D721Med (cell line): ENCODE results near the gene ZNF528.

Source experiments
- DNase-seq: peaks from one replicate; pipeline ENCODE4 v3.0.0; 2011; ENCODE audit warnings: low spot score; ENCODE audit not compliant: insufficient read length
- FAIRE-seq: peaks from 2 replicates; lab custom pipeline; 2011; peaks lifted over from hg19 to GRCh38; lab: Jason Lieb, UNC
- TF ChIP-seq, protein P1 (sequence below): IDR thresholded peaks from 2 replicates; pipeline ENCODE4 v1.5.1; 2012; ENCODE audit warnings: mild to moderate bottlenecking, control low read depth; ENCODE audit not compliant: insufficient read depth; ENCODE audit errors: missing control alignments

The ZNF528 gene

DNA sequence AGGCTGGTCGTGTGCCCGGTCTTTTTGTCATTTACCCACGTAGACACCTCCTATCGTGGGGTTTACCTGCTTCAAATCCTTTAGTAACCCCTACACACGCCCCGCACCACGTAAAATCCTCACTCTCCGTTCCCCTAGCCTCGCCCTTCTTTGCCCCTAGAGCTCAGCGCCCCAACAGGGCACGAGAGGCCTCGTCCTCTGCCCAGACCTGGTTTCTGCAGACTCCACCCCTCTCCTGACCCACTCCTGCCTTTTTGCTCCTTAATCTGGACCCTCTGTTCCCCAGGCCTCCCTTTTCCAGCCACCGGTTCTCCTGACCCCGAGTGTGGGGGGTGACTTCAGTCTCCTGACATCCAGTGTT lies 412 bp downstream of the ZNF528 start:
- DNase-seq (no peak), FAIRE-seq (no peak)
- TF ChIP-seq, protein P1, sequence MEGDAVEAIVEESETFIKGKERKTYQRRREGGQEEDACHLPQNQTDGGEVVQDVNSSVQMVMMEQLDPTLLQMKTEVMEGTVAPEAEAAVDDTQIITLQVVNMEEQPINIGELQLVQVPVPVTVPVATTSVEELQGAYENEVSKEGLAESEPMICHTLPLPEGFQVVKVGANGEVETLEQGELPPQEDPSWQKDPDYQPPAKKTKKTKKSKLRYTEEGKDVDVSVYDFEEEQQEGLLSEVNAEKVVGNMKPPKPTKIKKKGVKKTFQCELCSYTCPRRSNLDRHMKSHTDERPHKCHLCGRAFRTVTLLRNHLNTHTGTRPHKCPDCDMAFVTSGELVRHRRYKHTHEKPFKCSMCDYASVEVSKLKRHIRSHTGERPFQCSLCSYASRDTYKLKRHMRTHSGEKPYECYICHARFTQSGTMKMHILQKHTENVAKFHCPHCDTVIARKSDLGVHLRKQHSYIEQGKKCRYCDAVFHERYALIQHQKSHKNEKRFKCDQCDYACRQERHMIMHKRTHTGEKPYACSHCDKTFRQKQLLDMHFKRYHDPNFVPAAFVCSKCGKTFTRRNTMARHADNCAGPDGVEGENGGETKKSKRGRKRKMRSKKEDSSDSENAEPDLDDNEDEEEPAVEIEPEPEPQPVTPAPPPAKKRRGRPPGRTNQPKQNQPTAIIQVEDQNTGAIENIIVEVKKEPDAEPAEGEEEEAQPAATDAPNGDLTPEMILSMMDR: no peak

DNA sequence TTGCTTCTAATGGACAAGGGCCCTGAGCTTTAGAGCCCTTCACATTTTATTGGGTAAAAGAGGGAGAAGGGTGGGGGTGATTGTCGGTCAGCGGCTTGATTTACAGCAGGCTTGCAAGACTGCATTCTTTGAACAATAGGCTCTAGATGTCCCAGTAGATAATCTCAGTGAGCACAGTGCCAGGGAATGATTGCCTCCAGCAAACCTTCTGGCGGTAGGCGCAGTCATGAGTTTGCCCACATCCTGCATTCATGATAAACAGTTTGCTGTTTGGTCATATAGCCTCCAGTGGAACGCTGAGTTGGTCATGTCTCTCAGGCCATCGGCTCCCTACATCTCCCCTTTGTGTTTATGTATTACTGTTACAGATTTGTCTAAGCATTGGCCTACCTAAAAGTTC lies 12.6 kb downstream of the ZNF528 start:
- no peak for DNase-seq
- FAIRE-seq: no peak
- TF ChIP-seq, protein P1: no peak

- TF ChIP-seq, protein P1: no peak
- DNase-seq (no peak), FAIRE-seq (peak; percentile 73)
These were observed 18.1 kb downstream of the ZNF528 start for GRCh38 chr19:52415711-52416110.

GRCh38 chr19:52428937-52429336 lies 31.3 kb downstream of the ZNF528 start, which contains the start of gene ZNF534:
Gene ZNF534 (plus strand): TSS chr19:52429148. CDS start chr19:52431475, 2,327 bp downstream.
- TF ChIP-seq, protein P1: no peak
- no peak for DNase-seq
- no peak for FAIRE-seq

DNA sequence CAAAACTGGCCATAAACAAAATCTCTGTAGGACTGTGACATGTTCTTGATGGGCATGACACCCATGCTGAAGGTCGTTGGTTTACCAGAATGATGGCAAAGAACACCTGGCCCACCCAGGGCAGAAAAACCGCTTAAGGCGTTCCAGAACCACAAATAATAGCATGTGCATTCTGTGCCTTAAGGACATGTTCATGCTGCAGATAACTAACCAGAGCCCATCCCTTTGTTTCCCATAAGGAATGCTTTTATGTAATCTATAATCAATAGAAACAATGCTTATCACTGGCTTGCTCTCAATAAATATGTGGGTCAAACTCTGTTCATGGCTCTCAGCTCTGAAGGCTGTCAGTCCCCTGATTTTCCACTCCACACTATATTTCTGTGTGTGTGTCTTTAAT lies 44.5 kb downstream of the ZNF528 start:
- TF ChIP-seq, protein P1: no peak
- DNase-seq: no peak
- FAIRE-seq: no peak

GRCh38 chr19:52444506-52444905 lies 46.9 kb downstream of the ZNF528 start:
- TF ChIP-seq, protein P1: no peak
- DNase-seq (no peak), FAIRE-seq (no peak)

DNA sequence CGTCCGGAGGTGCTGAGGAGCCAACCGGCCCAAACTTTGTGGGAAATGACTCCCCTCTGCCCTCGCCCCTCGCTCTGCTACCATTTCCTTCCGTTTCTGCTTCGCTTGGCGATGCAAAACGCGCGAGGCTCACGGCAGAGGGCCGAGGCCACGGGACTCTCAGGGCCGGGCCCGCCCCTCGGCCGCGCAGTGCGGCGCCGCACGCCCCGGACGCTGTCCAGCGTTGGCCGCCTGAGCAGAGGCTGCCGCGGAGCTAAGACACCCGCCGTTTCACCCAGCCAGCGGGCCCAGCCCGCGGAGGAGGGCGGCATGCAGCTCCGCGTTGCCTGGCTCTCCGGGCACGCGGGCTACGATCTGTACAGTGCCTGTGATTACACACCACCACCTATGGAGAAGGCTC lies 53.6 kb downstream of the ZNF528 start:
- FAIRE-seq (no peak), DNase-seq (no peak)
- TF ChIP-seq, protein P1: no peak
